A549 treated with AZD9567 at 1 μM for 4 hours (cell line): ENCODE results near the gene IL2RA. TPM values are rescaled to one million over a fixed set of nuclear protein-coding genes. Genes with fewer than 3 reads are reported as not detected.

Experiments
- total RNA-seq: library from RNA; stranded (reverse); fragments of 200-300 nt; extraction: Qiagen RNA extraction; gene quantifications from 5 replicates; pipeline ENCODE4 v1.2.3, GENCODE V29; 2022; ENCODE audit not compliant: insufficient read depth

The IL2RA gene
- total RNA-seq: not detected in 5 replicates

DNA sequence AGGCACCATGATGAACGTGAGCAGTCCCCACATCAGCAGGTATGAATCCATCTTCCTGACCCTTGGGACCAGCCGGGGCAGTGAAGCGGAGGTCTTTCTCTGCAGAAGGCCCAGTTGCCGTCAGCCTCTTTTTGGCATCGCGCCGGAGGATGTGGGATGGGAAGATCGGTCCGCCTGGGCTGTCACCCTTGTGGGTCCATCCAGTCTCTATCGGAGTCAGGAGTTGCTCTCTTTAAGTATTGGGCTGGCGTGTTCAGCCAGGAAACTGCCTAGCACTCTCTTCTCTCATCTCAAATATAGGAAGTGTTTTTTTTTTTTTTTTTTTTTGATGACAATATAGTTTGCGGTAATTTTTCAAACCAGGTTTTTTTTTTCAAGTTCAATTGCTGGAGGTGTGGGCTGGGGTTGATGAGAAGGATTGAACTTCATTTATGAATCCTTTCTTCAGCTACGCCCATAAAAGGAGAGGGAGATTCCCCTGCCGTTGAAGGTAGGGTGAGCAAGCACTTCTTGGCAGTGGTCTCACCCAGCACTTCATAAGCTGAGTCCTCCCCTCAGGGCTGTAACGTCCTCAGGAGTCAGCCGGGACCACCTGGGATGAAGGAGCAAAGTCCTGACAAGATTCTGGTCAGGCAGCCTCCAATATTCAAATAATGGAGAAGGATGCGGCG is at the start of gene IL2RA:
IL2RA (minus strand) TSS at position 267 of the 671 bp plus-strand sequence; CDS start at position 51, 216 bp downstream.

DNA sequence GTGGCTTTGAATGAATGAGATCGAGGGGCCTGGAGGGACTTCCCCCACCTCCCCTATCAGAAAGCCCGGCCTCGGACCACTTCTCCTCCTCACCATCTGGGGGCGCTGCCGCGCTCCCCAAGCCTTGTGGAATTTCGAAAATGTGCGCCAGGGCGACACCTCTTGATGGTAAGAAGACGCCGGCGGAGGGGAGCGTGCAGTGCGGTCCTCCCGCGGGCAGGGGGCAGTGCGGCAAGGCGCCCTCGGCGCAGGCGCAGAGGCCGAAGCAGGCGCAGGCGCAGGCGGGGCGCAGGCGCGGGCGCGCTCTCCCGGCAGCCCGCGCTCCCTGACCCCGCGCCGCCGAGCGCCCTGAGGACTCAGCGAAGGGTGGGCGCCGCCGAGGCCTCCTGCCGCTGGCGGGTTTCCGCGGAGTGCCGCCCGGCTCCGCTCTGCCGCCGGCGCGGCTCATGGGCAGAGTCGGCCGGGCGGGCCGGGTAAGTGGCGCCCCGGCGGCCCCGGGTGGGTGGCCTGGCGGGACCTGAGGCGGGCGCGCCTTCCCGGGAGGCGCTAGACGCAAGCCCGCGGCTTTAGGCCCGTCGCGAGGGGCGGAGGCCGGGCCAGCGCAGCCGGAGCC is 26.7 kb upstream of the IL2RA start, which contains the start of gene RBM17:
RBM17 (plus strand) TSS at position 314 of the 613 bp plus-strand sequence. CDS start 8,032 bp downstream, outside the sequence.

DNA sequence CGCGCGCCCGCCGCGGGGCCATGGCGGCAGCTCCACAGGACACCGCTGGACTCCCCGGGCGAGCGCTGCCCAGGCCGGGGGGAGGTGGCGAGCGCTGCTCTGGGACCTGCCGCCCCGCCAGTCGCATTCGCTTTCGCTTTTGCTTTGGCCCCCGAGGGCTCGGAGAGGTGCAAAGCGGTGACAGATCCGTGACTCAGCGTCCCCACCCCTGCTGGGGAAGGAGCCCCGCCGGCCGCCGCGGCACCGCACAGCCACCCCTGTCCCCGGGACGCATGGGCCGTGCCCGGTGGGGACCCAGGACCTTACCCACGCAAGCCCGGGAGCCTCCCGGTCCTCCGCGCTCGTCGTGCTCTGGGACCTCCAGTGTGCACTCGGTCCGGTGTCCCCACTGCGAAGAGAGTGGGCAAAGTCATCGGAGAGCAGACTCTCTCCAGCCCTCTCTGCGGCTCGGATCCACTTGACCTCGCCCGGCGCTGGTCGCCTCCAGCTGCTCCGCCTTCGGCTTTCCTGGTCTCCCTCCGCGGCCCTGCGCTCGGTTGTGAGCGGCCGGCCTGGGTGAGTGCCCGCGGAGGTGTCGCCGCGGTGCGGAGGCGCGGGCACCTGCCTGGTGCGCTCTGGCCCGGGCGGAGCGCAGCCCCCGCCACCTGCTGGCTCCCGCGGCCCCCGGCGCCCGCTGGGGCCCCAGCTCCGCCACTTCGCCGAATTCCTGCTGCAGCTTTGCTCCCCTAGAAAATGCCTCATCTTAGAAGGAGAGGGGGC is 84.5 kb downstream of the IL2RA start, which contains the start of gene IL15RA:
IL15RA (minus strand) TSS at position 73 of the 759 bp plus-strand sequence; CDS start at position 22, 51 bp downstream.

Other genes starting within 250 kb of the IL2RA start
- 205 to 308 TPM (median 208 TPM) in 5 replicates for gene GDI2, start 248.9 kb downstream of the IL2RA start, total RNA-seq
- 7.6 to 13.6 TPM (median 12.6 TPM) in 5 replicates for gene ANKRD16, start 172.5 kb downstream of the IL2RA start, total RNA-seq
- gene FBH1, start 172.1 kb downstream of the IL2RA start, total RNA-seq: 23.9 to 46.5 TPM (median 42.2 TPM) in 5 replicates
- 2.5 to 5.2 TPM (median 3.6 TPM) in 5 replicates for gene IL15RA, start 84.8 kb downstream of the IL2RA start, total RNA-seq
- gene RBM17, start 26.7 kb upstream of the IL2RA start, total RNA-seq: 94.0 to 121 TPM (median 118 TPM) in 5 replicates
- 124 to 141 TPM (median 131 TPM) in 5 replicates for gene PFKFB3, start 140.6 kb upstream of the IL2RA start, total RNA-seq